Chondrocyte (in vitro differentiated cells): Measurements from ENCODE around the gene GAMT. TPM values are rescaled to one million over a fixed set of nuclear protein-coding genes. Genes with fewer than 3 reads are reported as not detected.

Experiments used
- DNase-seq: peaks from one replicate; pipeline ENCODE4 v3.0.0; 2021; ENCODE audit warnings: mixed read lengths, low spot score
- H3K27ac Mint-ChIP-seq: one replicate; pipeline ENCODE4 v1.8.0; 2021; ENCODE audit warnings: mild to moderate bottlenecking, moderate library complexity, mixed read lengths; ENCODE audit not compliant: unreplicated experiment
- H3K27me3 Mint-ChIP-seq: 2 replicates; pipeline ENCODE4 v1.8.0; 2021; ENCODE audit warnings: low read depth, mixed read lengths
- H3K36me3 Mint-ChIP-seq: 2 replicates; pipeline ENCODE4 v1.8.0; 2021; ENCODE audit warnings: low read depth, mixed read lengths
- H3K4me1 Mint-ChIP-seq: 2 replicates; pipeline ENCODE4 v1.8.0; 2021; ENCODE audit warnings: low read depth, mild to moderate bottlenecking, mixed read lengths
- H3K4me3 Mint-ChIP-seq: one replicate; pipeline ENCODE4 v1.8.0; 2021; ENCODE audit warnings: mild to moderate bottlenecking, moderate library complexity, mixed read lengths; ENCODE audit not compliant: unreplicated experiment
- H3K9me3 Mint-ChIP-seq: 2 replicates; pipeline ENCODE4 v1.8.0; 2021; ENCODE audit warnings: low read depth, mixed read lengths
- CTCF ChIP-seq: fragments of 200-600 bp; sonication (generic); IDR thresholded peaks from 2 replicates; pipeline ENCODE4 v1.5.0; 2021; ENCODE audit warnings: antibody characterized with exemption, mild to moderate bottlenecking, moderate library complexity
- total RNA-seq: library from RNA; stranded (reverse); gene quantifications from 3 replicates; pipeline ENCODE4 v1.2.1, GENCODE V29; 2021

Gene GAMT
- total RNA-seq, 1 donor from 2014 or later: 32.5 TPM

GRCh38 chr19:1379126-1379905, 22.0 kb downstream of the GAMT start:
- Mint-ChIP-seq H3K27ac (no peak overlapping the region), H3K9me3 (no peaks in the 10 kb centered on the region), H3K4me3 (no peak overlapping the region), H3K4me1 (peaks cover 21% of the 10 kb centered on the region), H3K27me3 (no peaks in the 10 kb centered on the region), H3K36me3 (peaks cover 11% of the 10 kb centered on the region)
- DNase-seq: no peak
- no peak for TF ChIP-seq CTCF

GRCh38 chr19:1377965-1378785, 23.2 kb downstream of the GAMT start:
- Mint-ChIP-seq H3K27ac (no peak overlapping the region), H3K9me3 (no peaks in the 10 kb centered on the region)

GRCh38 chr19:1377176-1377964, 24.0 kb downstream of the GAMT start:
- DNase-seq: no peak
- Mint-ChIP-seq H3K9me3 (no peaks in the 10 kb centered on the region), H3K27me3 (no peaks in the 10 kb centered on the region), H3K36me3 (peaks cover 16% of the 10 kb centered on the region), H3K4me3 (no peak overlapping the region), H3K27ac (no peak overlapping the region), H3K4me1 (peaks cover 13% of the 10 kb centered on the region)
- TF ChIP-seq CTCF: no peak

More at GRCh38 chr19:1377965-1378785, 23.2 kb downstream of the GAMT start:
- Mint-ChIP-seq H3K4me1 (peaks cover 19% of the 10 kb centered on the region), H3K27me3 (no peaks in the 10 kb centered on the region), H3K4me3 (no peak overlapping the region), H3K36me3 (peaks cover 16% of the 10 kb centered on the region)
- DNase-seq: no peak
- TF ChIP-seq CTCF: peak; percentile 36

- Mint-ChIP-seq H3K4me1 (peaks cover 10% of the 10 kb centered on the region), H3K4me3 (no peak overlapping the region), H3K27ac (no peak overlapping the region), H3K9me3 (no peaks in the 10 kb centered on the region), H3K27me3 (no peaks in the 10 kb centered on the region), H3K36me3 (peaks cover 16% of the 10 kb centered on the region)
- no peak for TF ChIP-seq CTCF
- DNase-seq: no peak
Observed at GRCh38 chr19:1376415-1376805, 24.9 kb downstream of the GAMT start.

GRCh38 chr19:1374250-1374577, 27.1 kb downstream of the GAMT start:
- no peak for TF ChIP-seq CTCF
- no peak for DNase-seq
- Mint-ChIP-seq H3K36me3 (peaks cover 21% of the 10 kb centered on the region), H3K4me1 (peaks cover 6% of the 10 kb centered on the region), H3K4me3 (no peak overlapping the region), H3K27ac (no peak overlapping the region), H3K27me3 (no peaks in the 10 kb centered on the region), H3K9me3 (no peaks in the 10 kb centered on the region)
